GM12865 (cell line): ENCODE measurements around the gene TENM4.

Experiments used
- DNase-seq: peaks from one replicate; pipeline ENCODE4 v3.0.0; 2010; ENCODE audit warnings: low read depth
- H3K4me3 ChIP-seq: 2 replicates; pipeline ENCODE4 v1.5.1; 2011; ENCODE audit warnings: mild to moderate bottlenecking, low read depth, low read length, control low read depth
- TF ChIP-seq, protein P1 (sequence below): IDR thresholded peaks from 2 replicates; pipeline ENCODE4 v1.5.1; 2011; ENCODE audit warnings: low read length, control low read depth, low read depth, inconsistent platforms; ENCODE audit not compliant: insufficient read depth; ENCODE audit errors: missing control alignments

TENM4 gene

DNA sequence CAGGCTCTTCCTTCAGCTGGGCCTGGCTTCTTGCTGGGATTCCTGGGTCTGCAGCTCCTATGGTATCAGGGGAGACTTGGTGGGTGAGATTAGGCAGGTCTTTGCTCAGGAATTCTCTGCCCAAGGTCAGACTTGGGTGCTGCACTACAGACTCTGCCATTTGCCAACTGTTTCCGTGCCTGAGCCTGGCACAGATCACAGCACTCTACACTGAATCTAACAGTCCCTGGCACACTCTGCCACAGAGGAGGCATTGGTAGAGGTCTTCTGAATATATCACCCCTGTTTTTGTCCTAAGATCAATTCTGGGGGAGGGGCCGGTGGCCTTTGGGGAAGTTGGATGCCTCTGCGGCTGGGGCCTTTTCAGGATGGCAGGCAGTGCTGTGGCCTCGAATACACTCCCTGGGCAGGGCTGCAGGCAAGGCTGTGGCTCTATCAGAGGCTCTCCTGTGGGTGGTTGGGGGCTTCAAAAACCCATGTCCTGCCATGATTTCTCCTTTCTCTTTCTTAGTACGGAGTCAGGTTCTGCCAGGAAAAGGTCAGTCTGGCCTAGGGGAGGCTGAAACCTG, 751.2 kb downstream of the TENM4 start:
- TF ChIP-seq, protein P1, sequence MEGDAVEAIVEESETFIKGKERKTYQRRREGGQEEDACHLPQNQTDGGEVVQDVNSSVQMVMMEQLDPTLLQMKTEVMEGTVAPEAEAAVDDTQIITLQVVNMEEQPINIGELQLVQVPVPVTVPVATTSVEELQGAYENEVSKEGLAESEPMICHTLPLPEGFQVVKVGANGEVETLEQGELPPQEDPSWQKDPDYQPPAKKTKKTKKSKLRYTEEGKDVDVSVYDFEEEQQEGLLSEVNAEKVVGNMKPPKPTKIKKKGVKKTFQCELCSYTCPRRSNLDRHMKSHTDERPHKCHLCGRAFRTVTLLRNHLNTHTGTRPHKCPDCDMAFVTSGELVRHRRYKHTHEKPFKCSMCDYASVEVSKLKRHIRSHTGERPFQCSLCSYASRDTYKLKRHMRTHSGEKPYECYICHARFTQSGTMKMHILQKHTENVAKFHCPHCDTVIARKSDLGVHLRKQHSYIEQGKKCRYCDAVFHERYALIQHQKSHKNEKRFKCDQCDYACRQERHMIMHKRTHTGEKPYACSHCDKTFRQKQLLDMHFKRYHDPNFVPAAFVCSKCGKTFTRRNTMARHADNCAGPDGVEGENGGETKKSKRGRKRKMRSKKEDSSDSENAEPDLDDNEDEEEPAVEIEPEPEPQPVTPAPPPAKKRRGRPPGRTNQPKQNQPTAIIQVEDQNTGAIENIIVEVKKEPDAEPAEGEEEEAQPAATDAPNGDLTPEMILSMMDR = no peak
- no peak overlapping the region for H3K4me3 ChIP-seq
- no peak for DNase-seq

DNA sequence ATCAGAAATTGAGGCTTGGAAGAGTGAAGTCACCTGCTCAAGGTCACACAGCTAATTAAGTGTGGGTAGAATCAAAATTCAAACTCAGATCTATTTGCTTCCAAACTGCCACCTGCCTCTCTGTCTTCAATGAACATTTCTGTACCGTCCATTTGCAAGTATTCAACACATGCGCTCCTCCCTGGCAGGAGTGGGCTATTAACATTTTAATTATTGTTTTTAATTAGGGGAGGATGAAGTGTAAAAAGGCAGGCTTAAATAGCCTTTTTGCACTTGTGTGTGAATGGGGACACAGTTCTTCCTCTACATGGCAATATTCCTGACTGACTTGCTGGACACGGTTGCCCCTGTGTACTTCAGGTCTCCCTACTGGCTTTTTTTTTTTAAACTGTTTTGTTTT, 751.7 kb downstream of the TENM4 start:
- no peak overlapping the region for H3K4me3 ChIP-seq
- TF ChIP-seq, protein P1 = no peak
- no peak for DNase-seq

DNA sequence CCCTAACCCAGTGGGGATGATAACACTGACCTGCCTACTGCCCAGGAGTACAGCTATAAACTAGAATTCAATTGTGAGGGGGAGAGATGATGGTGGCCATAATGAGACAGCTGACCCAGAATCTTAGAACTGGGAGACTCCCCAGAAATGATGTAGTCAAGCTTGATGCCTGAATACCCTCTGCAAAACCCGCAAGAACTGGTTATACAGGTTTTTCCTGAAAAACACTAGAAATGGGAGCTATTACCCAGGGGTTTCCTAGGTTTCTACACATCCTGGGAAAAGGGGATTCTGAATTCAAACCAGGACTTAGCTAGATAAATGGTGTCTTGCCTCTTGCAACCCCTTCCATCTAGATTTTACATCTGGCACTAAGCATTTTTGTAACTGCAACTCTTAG, 752.4 kb downstream of the TENM4 start:
- H3K4me3 ChIP-seq = no peak overlapping the region
- TF ChIP-seq, protein P1 = no peak
- no peak for DNase-seq

DNA sequence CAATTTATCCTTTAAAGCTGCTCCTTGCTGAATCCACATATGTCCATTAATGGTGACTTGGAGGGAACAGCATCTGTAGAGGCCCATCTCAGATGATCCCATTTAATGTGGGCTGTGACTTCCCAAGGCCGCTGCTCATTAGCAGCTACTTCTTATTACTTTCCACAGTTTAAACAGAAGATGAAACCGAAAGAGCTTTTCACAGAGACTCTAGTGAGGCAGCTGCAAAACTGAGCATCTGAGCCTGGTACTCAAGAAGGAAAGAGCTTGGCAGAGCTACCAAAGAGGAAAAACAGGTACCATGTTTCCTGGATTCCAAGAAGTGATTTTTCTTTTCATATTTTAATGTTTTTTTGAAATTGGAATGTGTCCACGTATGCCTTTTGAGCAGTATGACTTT, 755.7 kb downstream of the TENM4 start:
- no peak overlapping the region for H3K4me3 ChIP-seq
- no peak for DNase-seq
- TF ChIP-seq, protein P1 = no peak

DNA sequence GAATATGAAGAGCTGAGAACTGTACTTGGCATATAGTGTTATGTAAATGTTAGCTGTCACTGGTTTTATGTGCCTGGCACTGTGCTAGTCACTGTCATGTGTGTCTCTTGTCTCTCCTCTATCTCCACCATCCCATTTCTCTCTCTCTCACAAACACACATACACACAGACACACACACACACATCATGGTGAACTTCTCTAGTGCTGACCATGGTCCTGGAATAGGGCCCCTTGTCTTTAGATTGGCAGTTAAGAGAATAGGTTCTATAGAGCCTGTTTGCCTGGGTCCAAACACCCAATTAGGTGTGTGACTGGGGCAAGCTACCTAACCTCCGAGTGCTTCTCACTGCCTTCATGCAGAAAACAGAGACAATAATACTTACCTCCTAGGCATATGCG, 756.5 kb downstream of the TENM4 start:
- DNase-seq = no peak
- TF ChIP-seq, protein P1 = no peak
- no peak overlapping the region for H3K4me3 ChIP-seq

DNA sequence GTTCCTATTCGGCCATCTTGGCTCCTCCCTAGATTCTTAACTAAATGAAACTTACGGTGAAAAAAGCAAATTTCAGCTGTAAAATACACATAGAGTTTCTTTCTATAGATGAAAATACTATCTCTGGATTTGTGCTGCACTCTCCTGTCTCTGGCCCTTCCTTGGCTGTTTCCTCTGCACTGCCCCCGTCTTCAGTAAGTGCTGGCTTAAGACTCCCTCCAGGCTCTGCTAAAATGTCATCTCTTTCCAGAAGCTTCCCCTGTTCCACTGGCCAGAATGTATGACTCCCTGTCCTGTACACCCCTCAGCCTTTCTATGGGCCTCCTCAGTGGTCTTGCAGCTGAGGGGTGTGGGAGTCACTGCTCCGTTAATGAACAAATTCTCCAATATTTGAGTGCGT, 757.1 kb downstream of the TENM4 start:
- no peak for DNase-seq

More for the DNA sequence above, 757.1 kb downstream of the TENM4 start:
- TF ChIP-seq, protein P1 = no peak
- no peak overlapping the region for H3K4me3 ChIP-seq
